Fibroblast of lung (primary cell): ENCODE data around the gene TNK1. TPM values are rescaled to one million over a fixed set of nuclear protein-coding genes. Genes with fewer than 3 reads are reported as not detected.
A peak's percentile ranks its signal among the peaks of the same experiment; 100 is the strongest.

ENCODE experiments used
- DNase-seq, 2 donors: peaks; one replicate each; pipeline versions ENCODE4 v3.0.0 to v3.0.0-alpha.2; 2010; ENCODE audit warnings: low read depth in 2 of 2
- H2AFZ ChIP-seq: 2 replicates; pipeline ENCODE4 v1.5.1; 2012; ENCODE audit warnings: low read length, control low read depth, inconsistent platforms
- H3K27ac ChIP-seq: 2 replicates; pipeline ENCODE4 v1.5.1; 2011; ENCODE audit warnings: low read length, control low read depth; ENCODE audit not compliant: insufficient read depth
- H3K27me3 ChIP-seq: 2 replicates; pipeline ENCODE4 v1.5.1; 2011; ENCODE audit warnings: mild to moderate bottlenecking, low read length; ENCODE audit not compliant: control insufficient read depth, insufficient read depth
- H3K36me3 ChIP-seq: 2 replicates; pipeline ENCODE4 v1.5.1; 2011; ENCODE audit warnings: low read length; ENCODE audit not compliant: control insufficient read depth, insufficient read depth
- H3K4me1 ChIP-seq: 2 replicates; pipeline ENCODE4 v1.5.1; 2011; ENCODE audit warnings: low read length; ENCODE audit not compliant: control insufficient read depth, insufficient read depth; ENCODE audit errors: extremely low read depth
- H3K4me2 ChIP-seq: 2 replicates; pipeline ENCODE4 v1.5.1; 2011; ENCODE audit warnings: low read length, control low read depth; ENCODE audit not compliant: insufficient read depth; ENCODE audit errors: extremely low read depth
- H3K4me3 ChIP-seq, 4 experiments: fragments of 200-600 bp in 1 of 4; sonication (generic) in 1 of 4; replicated peaks in 1 of 4; 2 replicates each; pipeline ENCODE4 v1.5.1; 2011 to 2016; ENCODE audit warnings: low read length in 4 of 4, low read depth in 3 of 4, mild to moderate bottlenecking in 3 of 4, control low read depth in 2 of 4, inconsistent platforms in 1 of 4, mixed read lengths in 1 of 4; ENCODE audit not compliant: insufficient read depth in 1 of 4; ENCODE audit errors: control extremely low read depth in 1 of 4
- H3K79me2 ChIP-seq: 2 replicates; pipeline ENCODE4 v1.5.1; 2012; ENCODE audit warnings: mild to moderate bottlenecking, low read length, inconsistent platforms; ENCODE audit not compliant: control insufficient read depth, insufficient read depth
- H3K9ac ChIP-seq: 2 replicates; pipeline ENCODE4 v1.5.1; 2011; ENCODE audit warnings: mild to moderate bottlenecking, low read length, control low read depth; ENCODE audit not compliant: insufficient read depth
- H3K9me3 ChIP-seq: 2 replicates; pipeline ENCODE4 v1.5.1; 2012; ENCODE audit warnings: low read depth, low read length; ENCODE audit not compliant: control insufficient read depth, insufficient read depth
- H4K20me1 ChIP-seq: 2 replicates; pipeline ENCODE4 v1.5.1; 2011; ENCODE audit warnings: low read length; ENCODE audit not compliant: control insufficient read depth, insufficient read depth; ENCODE audit errors: extremely low read depth
- CTCF ChIP-seq, 2 donors: IDR thresholded peaks in 1 of 2; conservative IDR thresholded peaks in 1 of 2; 1 replicate in 1 of 2; 2 replicates in 1 of 2; pipeline ENCODE4 v1.5.1; 2011 to 2012; ENCODE audit warnings: low read length in 2 of 2, control low read depth in 1 of 2, inconsistent platforms in 1 of 2, low read depth in 1 of 2, mild to moderate bottlenecking in 1 of 2
- EZH2 ChIP-seq: IDR thresholded peaks from 2 replicates; pipeline ENCODE4 v1.5.1; 2012; ENCODE audit warnings: low read length, control low read depth, mild to moderate bottlenecking; ENCODE audit errors: missing control alignments
- polyA plus RNA-seq, 2 donors: library from polyadenylated mRNA; depleted of rRNA in 1 of 2; stranded (reverse) in 1 of 2; unstranded in 1 of 2; fragments of >200 nt; gene quantifications; 2 replicates each; pipeline ENCODE4 v1.2.1, GENCODE V29; 2011 to 2012; ENCODE audit warnings: missing spikeins in 1 of 2
- total RNA-seq: library from RNA; depleted of rRNA; stranded (reverse); fragments of >200 nt; gene quantifications from 2 replicates; pipeline ENCODE4 v1.2.1, GENCODE V29; 2014

The TNK1 gene
- total and polyA plus RNA-seq, 2 donors (not counting 1 experiment from before 2014, with no cell fraction given) = 0.15 to 0.66 TPM

- no peak overlapping the region for H2AFZ ChIP-seq
- DNase-seq = no peak
- H3K27me3 ChIP-seq = peaks cover 25% of the 10 kb centered on the region
- peak overlapping the region; percentile 75 for H3K4me2 ChIP-seq
- H3K9me3 ChIP-seq = no peaks in the 10 kb centered on the region
- TF ChIP-seq CTCF (conservative IDR thresholded peaks at IDR 0.05 in 1 of 2, IDR thresholded peaks at IDR 0.05 in 1 of 2; ENCODE audit: low read depth in 1 of 2, low read length in 2 of 2) = no peak
- no peaks in the 10 kb centered on the region for H3K36me3 ChIP-seq
- no peaks in the 10 kb centered on the region for H4K20me1 ChIP-seq
- peaks cover 13% of the 10 kb centered on the region for H3K4me1 ChIP-seq
- no peaks in the 10 kb centered on the region for H3K79me2 ChIP-seq
- no peak overlapping the region for H3K27ac ChIP-seq
- peak overlapping the region in 1 of 4 experiments; percentile 42 for H3K4me3 ChIP-seq
- H3K9ac ChIP-seq = no peak overlapping the region
These were observed 56.5 kb downstream of the TNK1 start for GRCh38 chr17:7437369-7437863.

- no peaks in the 10 kb centered on the region for H3K9me3 ChIP-seq
- no peak overlapping the region for H3K27ac ChIP-seq
- peaks cover 25% of the 10 kb centered on the region for H3K27me3 ChIP-seq
- peaks cover 13% of the 10 kb centered on the region for H3K4me1 ChIP-seq
- H3K4me3 ChIP-seq = peak overlapping the region in 1 of 4 experiments; percentile 42
- H3K4me2 ChIP-seq = peak overlapping the region; percentile 9
- no peak overlapping the region for H3K9ac ChIP-seq
- H3K79me2 ChIP-seq = no peaks in the 10 kb centered on the region
- DNase-seq = no peak
- H4K20me1 ChIP-seq = no peaks in the 10 kb centered on the region
- TF ChIP-seq EZH2 (peak; percentile 60), CTCF (conservative IDR thresholded peaks at IDR 0.05 in 1 of 2, IDR thresholded peaks at IDR 0.05 in 1 of 2; ENCODE audit: low read depth in 1 of 2, low read length in 2 of 2) (no peak)
- no peak overlapping the region for H2AFZ ChIP-seq
- H3K36me3 ChIP-seq = no peaks in the 10 kb centered on the region
These were observed 57.2 kb downstream of the TNK1 start for GRCh38 chr17:7437950-7438614.

- no peak overlapping the region for H3K9ac ChIP-seq
- no peaks in the 10 kb centered on the region for H3K9me3 ChIP-seq
- no peak overlapping the region for H2AFZ ChIP-seq
- H3K36me3 ChIP-seq = no peaks in the 10 kb centered on the region
- no peaks in the 10 kb centered on the region for H3K79me2 ChIP-seq
- no peak for DNase-seq
- peaks cover 25% of the 10 kb centered on the region for H3K27me3 ChIP-seq
- peak overlapping the region in 1 of 4 experiments; percentile 42 for H3K4me3 ChIP-seq
- TF ChIP-seq EZH2 (peak; percentile 91), CTCF (conservative IDR thresholded peaks at IDR 0.05 in 1 of 2, IDR thresholded peaks at IDR 0.05 in 1 of 2; ENCODE audit: low read depth in 1 of 2, low read length in 2 of 2) (no peak)
- peaks cover 13% of the 10 kb centered on the region for H3K4me1 ChIP-seq
- no peak overlapping the region for H3K27ac ChIP-seq
- H4K20me1 ChIP-seq = no peaks in the 10 kb centered on the region
- no peak overlapping the region for H3K4me2 ChIP-seq
These were observed 58.0 kb downstream of the TNK1 start for GRCh38 chr17:7438656-7439460.
